CD4-positive, alpha-beta T cell treated with Interleukin-15 for 1 hour (primary cell): ENCODE measurements around the gene TAS2R60.
"Not testable (repeated sequence)": the region's sequence is repeated elsewhere in the genome, so short reads cannot be mapped to it uniquely, and the experiment has no call there.

Experiments used
- DNase-seq: peaks from one replicate; pipeline ENCODE4 v3.0.0-alpha.2; 2020

The TAS2R60 gene

DNA sequence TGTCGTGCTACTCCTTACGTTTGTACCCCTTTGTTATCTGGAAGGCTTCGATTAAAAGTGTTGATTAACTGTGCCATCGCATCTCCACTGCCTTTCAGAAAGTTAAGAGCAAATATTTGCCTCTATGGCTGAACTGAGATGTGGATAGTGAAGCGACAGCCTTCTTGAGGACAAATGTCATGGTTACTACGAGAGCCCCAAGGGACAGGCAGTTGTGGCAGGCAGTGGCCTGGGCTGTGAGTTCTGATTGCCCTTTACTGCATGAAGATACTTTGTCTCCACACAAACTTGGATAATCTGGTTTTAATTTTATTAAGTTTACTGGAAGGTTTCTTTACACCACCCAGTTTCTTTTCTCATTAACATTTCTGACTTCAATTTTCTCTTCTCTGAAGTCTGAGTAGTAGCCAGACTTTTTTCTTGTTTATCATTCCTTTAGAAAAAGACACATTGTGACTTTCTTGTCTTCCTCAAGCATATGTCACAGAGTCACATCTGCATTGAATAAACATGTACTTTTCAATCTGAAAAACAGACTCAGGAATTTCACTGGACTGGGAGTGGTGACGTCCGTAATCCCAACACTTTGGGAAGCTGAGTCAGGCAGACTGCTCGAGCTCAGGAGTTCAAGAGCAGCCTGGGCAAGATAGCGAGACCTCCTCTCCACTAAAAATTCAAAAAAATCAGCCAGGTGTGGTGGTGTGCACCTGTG is 36.0 kb downstream of the TAS2R60 start:
- no peak for DNase-seq

DNA sequence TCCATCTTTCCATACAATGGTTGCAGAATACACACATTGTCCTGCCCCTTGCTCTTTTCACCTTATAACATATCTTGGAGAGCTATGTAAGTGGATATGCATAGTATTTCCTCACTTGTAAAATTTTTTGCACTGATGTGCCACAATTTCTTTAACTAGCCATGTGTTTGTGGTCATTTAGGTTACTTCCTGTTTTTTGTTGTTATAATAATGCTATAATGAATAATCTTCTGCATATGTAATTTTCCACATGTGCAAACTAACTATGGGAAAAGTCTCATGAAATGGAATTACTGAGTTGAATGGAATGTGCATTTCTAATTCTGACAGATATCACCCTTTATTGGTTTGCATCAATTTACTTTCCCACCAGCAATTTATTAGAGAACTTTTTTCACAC is 37.2 kb downstream of the TAS2R60 start:
- DNase-seq = no peak

DNA sequence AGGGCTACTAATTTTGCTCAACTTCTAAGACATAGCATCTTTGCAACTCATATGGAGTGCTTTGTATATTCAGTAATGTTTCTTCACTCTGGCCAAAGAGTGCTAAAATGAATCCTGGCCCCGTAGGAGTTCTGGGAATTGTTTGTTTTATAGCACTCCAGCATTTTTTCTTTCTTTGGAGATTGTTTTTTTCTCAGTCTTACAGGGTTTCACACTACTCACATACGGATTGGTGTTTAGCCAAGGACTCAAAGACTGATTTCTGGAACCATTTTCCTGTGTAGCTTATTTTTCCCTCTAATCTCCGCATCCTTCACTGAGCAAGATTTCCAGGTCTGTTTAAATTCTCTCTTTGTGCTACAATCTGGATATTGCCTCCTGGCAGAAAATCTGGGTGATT is 40.9 kb downstream of the TAS2R60 start:
- DNase-seq = no peak

DNA sequence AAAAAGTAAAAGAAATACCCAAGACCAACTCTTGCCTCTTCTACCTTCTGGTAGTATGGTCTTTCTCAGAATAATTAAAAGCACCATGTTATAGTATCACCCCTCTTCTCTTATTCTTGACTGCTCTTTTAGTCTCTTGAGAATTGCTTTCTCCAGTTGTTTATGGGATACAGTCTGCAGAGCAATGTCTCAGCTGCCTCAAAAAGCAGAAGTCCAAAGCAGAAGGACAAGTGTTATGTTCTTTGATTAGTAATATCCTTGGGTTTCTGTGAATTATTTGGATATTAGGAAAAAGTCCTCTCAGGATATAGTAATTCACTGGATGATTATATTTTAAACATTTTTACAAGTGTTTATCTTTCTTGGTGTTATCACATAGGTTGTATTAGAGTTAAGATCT is 41.8 kb downstream of the TAS2R60 start:
- no peak for DNase-seq

DNA sequence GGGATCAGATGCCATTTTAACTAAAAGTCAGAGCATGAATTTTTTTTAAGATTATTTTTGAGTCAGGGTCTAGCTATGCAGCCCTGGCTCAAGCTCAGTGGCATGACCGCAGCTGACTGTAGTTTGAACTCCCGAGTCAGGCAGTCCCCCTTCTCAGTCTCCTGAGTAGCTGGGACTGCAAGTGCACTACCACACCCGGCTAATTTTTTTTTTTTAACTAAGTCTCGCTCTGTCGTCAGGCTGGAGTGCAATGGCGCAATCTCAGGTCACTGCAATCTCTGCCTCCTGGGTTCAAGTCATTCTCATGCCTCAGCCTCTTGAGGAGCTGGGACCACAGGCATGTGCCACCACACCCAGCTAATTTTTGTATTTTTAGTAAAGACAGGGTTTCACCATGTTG is 42.2 kb downstream of the TAS2R60 start:
- peak; percentile 23 for DNase-seq

DNA sequence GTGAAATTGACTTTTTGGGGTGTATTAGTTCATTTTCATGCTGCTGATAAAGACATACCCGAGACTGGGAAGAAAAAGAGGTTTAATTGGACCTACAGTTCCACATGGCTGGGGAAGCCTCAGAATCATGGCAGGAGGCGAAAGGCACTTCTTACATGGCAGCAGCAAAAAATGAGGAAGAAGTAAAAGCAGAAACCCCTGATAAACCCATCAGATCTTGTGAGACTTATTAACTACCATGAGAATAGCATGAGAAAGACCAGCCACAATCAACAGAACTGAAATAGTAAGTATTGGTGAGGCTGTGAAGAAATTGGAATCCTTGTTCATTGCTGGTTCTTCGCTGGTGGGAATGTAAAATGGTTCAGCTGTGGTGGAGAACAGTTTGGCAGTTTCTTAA is 43.0 kb downstream of the TAS2R60 start:
- not testable (repeated sequence) for DNase-seq

DNA sequence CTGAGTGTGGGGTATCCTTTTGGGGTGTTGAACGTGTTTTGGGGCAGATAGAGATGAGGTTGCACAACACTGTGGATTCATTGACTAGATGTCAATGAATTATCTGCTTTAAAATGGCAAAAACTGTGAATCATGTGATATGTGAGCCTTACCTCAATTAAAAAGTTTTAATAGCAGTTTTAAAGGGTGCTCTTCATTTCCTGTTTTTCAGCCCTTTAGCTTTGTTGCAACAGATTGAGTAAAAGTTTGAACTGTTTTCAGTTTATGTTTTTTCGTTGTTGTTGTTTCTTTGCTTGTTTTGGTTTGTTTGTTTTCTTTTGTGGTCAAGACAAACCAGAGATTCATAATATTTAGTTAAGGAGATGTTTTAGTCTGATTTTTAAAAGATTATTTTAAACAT is 43.8 kb downstream of the TAS2R60 start:
- DNase-seq = no peak

DNA sequence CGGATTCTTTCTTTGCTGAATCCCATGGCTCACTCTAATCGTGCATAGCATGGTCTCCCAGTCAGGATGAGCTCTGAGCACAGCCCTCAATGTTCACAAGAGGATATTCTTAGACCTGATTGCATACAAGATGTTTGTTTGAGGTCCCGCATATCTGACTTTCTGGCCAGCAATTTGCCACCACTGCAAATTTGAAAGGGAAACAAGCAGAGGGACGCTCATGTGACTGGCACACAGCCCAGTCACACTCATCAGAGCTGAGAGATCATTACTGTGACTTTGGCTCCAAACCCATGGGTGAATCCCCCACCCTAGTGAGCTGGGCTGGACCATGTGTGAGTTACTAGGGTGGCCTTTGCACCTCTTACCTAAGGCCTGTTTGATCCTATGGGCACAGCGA is 44.3 kb downstream of the TAS2R60 start:
- DNase-seq = peak; percentile 32

DNA sequence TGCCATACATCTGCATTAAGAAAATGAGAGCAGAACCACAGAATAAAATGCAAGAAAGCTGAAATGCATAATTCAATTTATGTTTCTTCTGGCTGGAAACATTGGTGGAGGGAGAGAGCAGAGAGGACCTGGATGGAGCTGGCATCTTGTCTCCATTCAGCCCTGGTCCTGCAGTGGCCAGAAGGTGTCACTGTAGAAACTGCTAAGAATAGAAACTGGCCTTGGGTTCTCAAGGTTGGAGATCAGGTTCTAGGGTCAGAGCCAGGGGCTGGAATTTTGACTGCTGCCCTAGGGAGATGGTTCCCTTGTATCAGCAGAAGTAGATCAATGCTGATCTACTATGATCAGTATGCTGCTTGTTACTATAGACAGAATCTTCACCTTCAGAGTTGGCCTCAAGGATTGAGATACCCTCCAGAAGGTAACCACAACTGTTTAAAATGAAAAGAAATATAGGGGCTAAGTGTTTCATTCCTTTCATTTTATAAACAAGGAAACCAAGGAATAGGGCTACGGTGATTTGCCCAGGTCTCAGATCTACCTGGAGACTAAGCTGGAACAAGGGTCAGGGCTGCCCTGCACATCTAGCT is 47.6 kb downstream of the TAS2R60 start:
- no peak for DNase-seq

DNA sequence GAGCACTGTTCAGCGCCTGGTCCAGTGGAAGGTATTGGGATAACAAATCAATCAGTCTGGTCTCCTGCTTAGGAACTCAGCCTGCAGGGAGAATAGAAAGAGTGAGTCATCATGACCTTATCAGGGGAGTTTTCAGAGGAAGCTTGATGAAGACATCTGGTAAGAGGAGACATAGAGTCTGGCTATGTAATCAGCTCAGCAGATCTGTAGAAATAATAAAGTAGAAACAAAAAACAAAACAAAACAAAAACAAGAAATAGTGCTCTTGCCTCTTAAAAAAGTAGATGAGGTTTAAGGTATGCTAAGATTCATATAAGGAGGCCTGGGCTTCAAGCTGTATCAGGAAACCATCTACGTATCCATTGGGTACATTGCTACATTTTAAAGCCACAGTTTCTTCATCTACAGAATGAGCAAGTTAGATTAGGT is 48.8 kb downstream of the TAS2R60 start:
- no peak for DNase-seq

DNA sequence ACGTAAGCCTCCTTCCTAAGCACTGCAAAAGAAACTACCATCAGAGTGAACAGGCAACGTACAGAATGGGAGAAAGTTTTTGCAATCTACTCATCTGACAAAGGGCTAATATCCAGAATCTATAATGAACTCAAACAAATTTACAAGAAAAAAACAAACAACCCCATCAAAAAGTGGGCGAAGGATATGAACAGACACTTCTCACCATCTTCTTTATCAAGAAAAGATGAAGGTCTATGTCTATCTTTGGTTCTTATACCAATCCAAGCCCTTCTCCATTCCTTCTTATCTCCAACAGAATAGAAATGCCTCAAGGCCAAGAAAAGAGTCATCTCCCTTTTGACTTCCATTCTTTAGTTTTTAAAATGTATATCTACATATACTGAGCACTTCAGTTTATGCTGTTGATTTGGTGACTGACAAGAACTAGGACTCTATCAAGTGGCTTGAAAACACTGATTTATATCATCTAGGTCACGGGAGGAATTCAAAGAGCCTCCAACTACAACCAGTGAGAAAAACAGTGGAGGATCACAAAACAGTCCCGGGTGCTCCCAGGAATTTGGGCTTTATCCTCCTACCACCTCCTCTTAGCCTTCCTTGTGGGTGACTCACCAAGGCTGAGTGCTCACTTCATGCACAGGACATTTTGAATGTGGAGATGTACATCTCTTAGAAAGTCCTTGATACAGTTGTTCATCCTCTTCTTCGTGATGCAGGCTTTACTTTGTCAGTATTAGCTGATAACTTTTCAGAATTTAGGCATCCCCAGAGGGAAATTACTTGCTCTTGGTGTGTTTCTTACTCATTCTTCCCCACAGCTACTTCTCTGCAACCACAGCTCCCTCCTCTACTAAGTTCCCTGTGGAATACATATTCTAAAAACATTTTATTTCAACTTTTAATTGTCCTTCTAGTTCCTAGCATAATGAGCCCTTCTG is 49.8 kb downstream of the TAS2R60 start:
- DNase-seq = no peak

DNA sequence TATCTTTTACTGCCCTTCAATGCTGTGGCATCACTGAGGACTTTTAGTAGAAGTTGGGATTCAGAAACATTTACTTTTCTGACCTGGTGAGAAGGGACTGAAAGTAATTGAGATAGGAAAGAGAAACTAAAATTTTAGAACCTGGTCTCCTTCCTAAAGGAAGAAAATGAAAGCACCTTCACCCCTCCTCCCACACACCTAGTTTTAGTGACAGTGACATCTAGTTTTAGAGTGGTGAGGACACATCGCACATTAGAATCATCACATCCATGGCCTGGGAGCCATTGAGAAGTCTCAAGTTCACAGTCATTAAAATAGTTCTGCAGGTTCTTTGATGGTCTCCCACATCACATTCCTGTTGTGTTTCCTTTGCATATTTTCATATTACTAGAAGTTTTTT is 50.5 kb downstream of the TAS2R60 start:
- no peak for DNase-seq
